HG02943 (cell line): ENCODE results near the gene PEAR1.
"Not testable (repeated sequence)": the region's sequence is repeated elsewhere in the genome, so short reads cannot be mapped to it uniquely, and the experiment has no call there.

Source experiments
- ATAC-seq: cut with Tn5 transposase; IDR thresholded peaks from one replicate; pipeline ENCODE4 v1.9.1; 2021; ENCODE audit warnings: mild to moderate bottlenecking, low read depth, moderate library complexity; ENCODE audit not compliant: unreplicated experiment

PEAR1 gene

GRCh38 chr1:156912861-156913808, 19.6 kb downstream of the PEAR1 start:
- ATAC-seq, result no peak

GRCh38 chr1:156913809-156914387, 20.4 kb downstream of the PEAR1 start:
- no peak for ATAC-seq

- ATAC-seq, result no peak
Observed at GRCh38 chr1:156914440-156914856, 20.9 kb downstream of the PEAR1 start.

- no peak for ATAC-seq
Observed at GRCh38 chr1:156920233-156921052, 26.9 kb downstream of the PEAR1 start, which contains the start of gene LRRC71. TSS of gene LRRC71 (plus strand) at chr1:156920632. CDS start at chr1:156920804, 172 bp downstream.

- ATAC-seq, result no peak
Observed at GRCh38 chr1:156921053-156921529, 27.6 kb downstream of the PEAR1 start.

GRCh38 chr1:156922986-156923669, 29.6 kb downstream of the PEAR1 start:
- no peak for ATAC-seq

- ATAC-seq, result no peak
Observed at GRCh38 chr1:156923670-156924477, 30.4 kb downstream of the PEAR1 start.

GRCh38 chr1:156924478-156925153, 31.1 kb downstream of the PEAR1 start:
- no peak for ATAC-seq

GRCh38 chr1:156925154-156926010, 31.9 kb downstream of the PEAR1 start:
- no peak for ATAC-seq

GRCh38 chr1:156926175-156926574, 32.7 kb downstream of the PEAR1 start:
- no peak for ATAC-seq

GRCh38 chr1:156926695-156927094, 33.2 kb downstream of the PEAR1 start:
- not testable (repeated sequence) for ATAC-seq

- no peak for ATAC-seq
Observed at GRCh38 chr1:156927215-156928042, 33.9 kb downstream of the PEAR1 start.

GRCh38 chr1:156928043-156928602, 34.6 kb downstream of the PEAR1 start:
- no peak for ATAC-seq

GRCh38 chr1:156929596-156930238, 36.2 kb downstream of the PEAR1 start:
- ATAC-seq, result no peak

GRCh38 chr1:156930483-156930882, 37.0 kb downstream of the PEAR1 start:
- no peak for ATAC-seq
